ENCODE results near the gene UNC119B.

- TF ChIP-seq, protein P1, sequence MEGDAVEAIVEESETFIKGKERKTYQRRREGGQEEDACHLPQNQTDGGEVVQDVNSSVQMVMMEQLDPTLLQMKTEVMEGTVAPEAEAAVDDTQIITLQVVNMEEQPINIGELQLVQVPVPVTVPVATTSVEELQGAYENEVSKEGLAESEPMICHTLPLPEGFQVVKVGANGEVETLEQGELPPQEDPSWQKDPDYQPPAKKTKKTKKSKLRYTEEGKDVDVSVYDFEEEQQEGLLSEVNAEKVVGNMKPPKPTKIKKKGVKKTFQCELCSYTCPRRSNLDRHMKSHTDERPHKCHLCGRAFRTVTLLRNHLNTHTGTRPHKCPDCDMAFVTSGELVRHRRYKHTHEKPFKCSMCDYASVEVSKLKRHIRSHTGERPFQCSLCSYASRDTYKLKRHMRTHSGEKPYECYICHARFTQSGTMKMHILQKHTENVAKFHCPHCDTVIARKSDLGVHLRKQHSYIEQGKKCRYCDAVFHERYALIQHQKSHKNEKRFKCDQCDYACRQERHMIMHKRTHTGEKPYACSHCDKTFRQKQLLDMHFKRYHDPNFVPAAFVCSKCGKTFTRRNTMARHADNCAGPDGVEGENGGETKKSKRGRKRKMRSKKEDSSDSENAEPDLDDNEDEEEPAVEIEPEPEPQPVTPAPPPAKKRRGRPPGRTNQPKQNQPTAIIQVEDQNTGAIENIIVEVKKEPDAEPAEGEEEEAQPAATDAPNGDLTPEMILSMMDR (IDR thresholded peaks at IDR 0.05; ENCODE audit: insufficient read depth, low read length): no peak
- TF ChIP-seq POLR2AphosphoS5 (IDR thresholded peaks at IDR 0.05; ENCODE audit: low read depth) (no peak), SPI1 (IDR thresholded peaks at IDR 0.05; ENCODE audit: borderline replicate concordance, low read depth) (no peak), REST (IDR thresholded peaks at IDR 0.05; ENCODE audit: insufficient replicate concordance, low read depth) (no peak), GABPA (IDR thresholded peaks at IDR 0.05; ENCODE audit: low read depth) (no peak)
Measured at GRCh38 chr12:120700886-120701285, 9.4 kb upstream of the UNC119B start.
